Measurements from ENCODE around the gene ARCN1.
A peak's percentile ranks its signal among the peaks of the same experiment; 100 is the strongest.

The ARCN1 gene

DNA sequence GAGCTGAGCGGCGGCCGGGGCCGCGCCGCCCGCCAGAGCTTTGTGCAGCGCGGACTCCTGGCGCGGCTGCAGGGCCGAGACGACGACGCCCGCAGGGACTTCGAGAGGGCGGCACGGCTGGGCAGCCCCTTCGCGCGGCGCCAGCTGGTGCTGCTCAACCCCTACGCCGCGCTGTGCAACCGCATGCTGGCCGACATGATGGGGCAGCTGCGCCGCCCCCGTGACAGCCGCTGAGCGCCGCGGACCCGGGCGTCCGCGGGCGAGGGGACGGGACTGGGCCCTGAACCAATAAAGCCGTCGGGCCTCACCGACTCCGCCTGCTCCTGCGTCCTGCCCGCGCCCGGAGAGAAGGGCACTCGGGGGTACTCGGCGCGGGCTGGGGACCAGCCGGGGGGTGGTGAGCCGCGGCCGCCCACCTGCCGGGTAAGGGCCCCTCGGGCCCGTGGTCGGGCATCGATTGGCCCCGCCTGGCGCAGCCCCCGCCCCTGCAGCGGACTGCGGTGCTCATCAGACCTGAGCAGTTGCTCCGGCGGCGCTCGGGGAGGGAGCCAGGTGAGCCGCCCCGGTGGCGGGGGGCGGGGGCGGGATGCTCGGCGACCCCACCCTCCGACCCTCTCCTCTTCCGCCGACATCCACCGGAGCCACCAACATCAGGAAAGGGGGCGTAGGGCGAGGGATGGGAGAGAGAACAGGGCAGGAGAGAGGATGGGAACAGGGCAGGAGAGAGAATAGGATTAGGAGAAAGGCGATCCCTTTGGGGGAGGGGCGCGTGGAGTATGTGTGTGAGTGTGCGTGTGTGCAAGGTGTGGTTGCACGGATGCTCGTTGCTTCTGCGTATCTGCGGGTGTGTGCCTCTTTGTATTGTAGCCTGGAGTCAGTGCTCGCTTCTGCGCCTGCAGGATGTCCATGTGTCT is 41.3 kb upstream of the ARCN1 start, which contains the start of gene TMEM25:
Gene TMEM25, plus strand, starts transcription at position 510 of the 914 bp plus-strand sequence. CDS start 610 bp downstream, outside the sequence.
- H3K36me3 ChIP-seq (ENCODE audit: control insufficient read depth in 5 of 5, insufficient read depth in 5 of 5, low read length in 5 of 5), result no peaks in the 10 kb centered on the region

DNA sequence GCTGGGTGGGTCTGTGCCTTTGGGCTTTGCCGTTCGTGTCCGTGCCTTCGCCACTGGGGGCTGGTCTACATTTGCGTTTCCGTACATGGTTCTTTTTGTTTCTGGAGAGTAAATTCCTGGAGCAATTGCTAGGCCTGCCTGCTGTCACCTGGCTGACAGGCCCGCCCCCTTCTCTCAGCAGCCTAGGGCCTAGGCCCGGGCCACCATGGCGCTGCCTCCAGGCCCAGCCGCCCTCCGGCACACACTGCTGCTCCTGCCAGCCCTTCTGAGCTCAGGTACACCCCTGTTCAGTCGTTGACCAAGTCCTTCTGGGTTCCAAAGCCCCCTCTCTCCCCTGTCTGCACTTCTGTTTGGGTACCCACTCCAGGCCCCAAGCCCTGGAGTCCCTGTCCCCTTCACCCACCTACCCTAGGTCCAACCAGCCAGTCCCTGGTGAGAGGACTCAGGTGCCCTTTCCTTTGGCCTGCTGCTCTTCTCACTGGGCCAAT is 40.6 kb upstream of the ARCN1 start:
- H3K9me3 ChIP-seq (ENCODE audit: control insufficient read depth in 5 of 5, low read length in 5 of 5), result no peaks in the 10 kb centered on the region
- H3K4me3 ChIP-seq (ENCODE audit: low read depth in 1 of 5, low read length in 5 of 5), result peak overlapping the region; percentile 64 to 75 (median 72)
- peak overlapping the region in 2 of 5 donors; percentile 34 to 72 for H3K9ac ChIP-seq (ENCODE audit: low read length in 5 of 5)
- H3K36me3 ChIP-seq (ENCODE audit: control insufficient read depth in 5 of 5, insufficient read depth in 5 of 5, low read length in 5 of 5), result no peaks in the 10 kb centered on the region
- peaks cover 3 to 41% (median 29%) of the 10 kb centered on the region in 5 donors for H3K4me1 ChIP-seq (ENCODE audit: control insufficient read depth in 5 of 5, insufficient read depth in 5 of 5, low read length in 5 of 5)
- H3K27me3 ChIP-seq (ENCODE audit: control insufficient read depth in 5 of 5, insufficient read depth in 4 of 5, low read length in 5 of 5), result no peaks in the 10 kb centered on the region
- H3K27ac ChIP-seq (ENCODE audit: low read depth, low read length), result no peak overlapping the region

More for the DNA sequence above, 41.3 kb upstream of the ARCN1 start, which contains the start of gene TMEM25:
- Histone ChIP-seq H3K9me3 (ENCODE audit: control insufficient read depth in 5 of 5, low read length in 5 of 5) (no peaks in the 10 kb centered on the region), H3K4me1 (ENCODE audit: control insufficient read depth in 5 of 5, insufficient read depth in 5 of 5, low read length in 5 of 5) (peaks cover 3 to 47% (median 29%) of the 10 kb centered on the region in 5 donors), H3K27me3 (ENCODE audit: control insufficient read depth in 5 of 5, insufficient read depth in 4 of 5, low read length in 5 of 5) (no peaks in the 10 kb centered on the region), H3K9ac (ENCODE audit: low read length in 5 of 5) (peak within 1 kb of the TSS in 4 of 5 donors; percentile 13 to 83 (median 72)), H3K4me3 (ENCODE audit: low read depth in 1 of 5, low read length in 5 of 5) (peak within 1 kb of the TSS; percentile 64 to 81 (median 73)), H3K27ac (ENCODE audit: low read depth, low read length) (no peak within 1 kb of the TSS)

DNA sequence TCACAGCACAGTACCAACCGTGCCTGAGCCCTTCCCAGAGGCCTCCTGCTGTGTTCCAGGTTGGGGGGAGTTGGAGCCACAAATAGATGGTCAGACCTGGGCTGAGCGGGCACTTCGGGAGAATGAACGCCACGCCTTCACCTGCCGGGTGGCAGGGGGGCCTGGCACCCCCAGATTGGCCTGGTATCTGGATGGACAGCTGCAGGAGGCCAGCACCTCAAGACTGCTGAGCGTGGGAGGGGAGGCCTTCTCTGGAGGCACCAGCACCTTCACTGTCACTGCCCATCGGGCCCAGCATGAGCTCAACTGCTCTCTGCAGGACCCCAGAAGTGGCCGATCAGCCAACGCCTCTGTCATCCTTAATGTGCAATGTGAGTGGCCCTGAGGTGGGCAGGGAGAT is 40.1 kb upstream of the ARCN1 start:
- no peak overlapping the region for H3K9ac ChIP-seq (ENCODE audit: low read length in 5 of 5)
- no peak overlapping the region for H3K27ac ChIP-seq (ENCODE audit: low read depth, low read length)

DNA sequence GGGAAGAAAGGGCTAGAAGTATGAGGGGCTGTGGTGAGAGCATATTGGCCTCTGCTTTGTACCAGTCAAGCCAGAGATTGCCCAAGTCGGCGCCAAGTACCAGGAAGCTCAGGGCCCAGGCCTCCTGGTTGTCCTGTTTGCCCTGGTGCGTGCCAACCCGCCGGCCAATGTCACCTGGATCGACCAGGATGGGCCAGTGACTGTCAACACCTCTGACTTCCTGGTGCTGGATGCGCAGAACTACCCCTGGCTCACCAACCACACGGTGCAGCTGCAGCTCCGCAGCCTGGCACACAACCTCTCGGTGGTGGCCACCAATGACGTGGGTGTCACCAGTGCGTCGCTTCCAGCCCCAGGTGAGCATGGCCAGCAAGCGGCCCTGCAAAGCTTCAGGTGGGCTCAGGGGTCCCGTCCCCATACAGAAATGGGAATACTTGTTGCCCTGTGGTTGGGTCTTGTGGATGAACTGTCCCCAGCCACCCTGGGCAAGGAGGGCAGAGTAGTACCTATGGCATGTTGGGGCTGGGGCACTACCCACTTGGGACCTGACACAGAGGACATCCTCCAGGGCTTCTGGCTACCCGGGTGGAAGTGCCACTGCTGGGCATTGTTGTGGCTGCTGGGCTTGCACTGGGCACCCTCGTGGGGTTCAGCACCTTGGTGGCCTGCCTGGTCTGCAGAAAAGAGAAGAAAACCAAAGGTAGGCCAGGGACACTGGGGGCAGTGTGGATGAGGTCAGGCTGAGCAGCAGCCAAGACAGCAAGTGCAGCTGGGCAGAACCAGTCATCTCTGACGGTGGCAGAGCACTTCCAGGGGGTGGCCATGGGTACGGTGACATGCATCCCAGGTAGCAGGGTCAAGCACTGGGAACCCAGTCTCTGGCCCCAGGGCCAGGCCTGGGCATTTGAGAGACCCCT is 39.1 kb upstream of the ARCN1 start:
- Histone ChIP-seq H3K27ac (ENCODE audit: low read depth, low read length) (no peak overlapping the region), H3K36me3 (ENCODE audit: control insufficient read depth in 5 of 5, insufficient read depth in 5 of 5, low read length in 5 of 5) (no peaks in the 10 kb centered on the region)

More for the DNA sequence above, 40.1 kb upstream of the ARCN1 start:
- H3K9me3 ChIP-seq (ENCODE audit: control insufficient read depth in 5 of 5, low read length in 5 of 5), result no peaks in the 10 kb centered on the region
- H3K4me3 ChIP-seq (ENCODE audit: low read depth in 1 of 5, low read length in 5 of 5), result no peak overlapping the region
- no peaks in the 10 kb centered on the region for H3K27me3 ChIP-seq (ENCODE audit: control insufficient read depth in 5 of 5, insufficient read depth in 4 of 5, low read length in 5 of 5)
- H3K36me3 ChIP-seq (ENCODE audit: control insufficient read depth in 5 of 5, insufficient read depth in 5 of 5, low read length in 5 of 5), result no peaks in the 10 kb centered on the region
- H3K4me1 ChIP-seq (ENCODE audit: control insufficient read depth in 5 of 5, insufficient read depth in 5 of 5, low read length in 5 of 5), result peaks cover 3 to 36% (median 25%) of the 10 kb centered on the region in 5 donors

DNA sequence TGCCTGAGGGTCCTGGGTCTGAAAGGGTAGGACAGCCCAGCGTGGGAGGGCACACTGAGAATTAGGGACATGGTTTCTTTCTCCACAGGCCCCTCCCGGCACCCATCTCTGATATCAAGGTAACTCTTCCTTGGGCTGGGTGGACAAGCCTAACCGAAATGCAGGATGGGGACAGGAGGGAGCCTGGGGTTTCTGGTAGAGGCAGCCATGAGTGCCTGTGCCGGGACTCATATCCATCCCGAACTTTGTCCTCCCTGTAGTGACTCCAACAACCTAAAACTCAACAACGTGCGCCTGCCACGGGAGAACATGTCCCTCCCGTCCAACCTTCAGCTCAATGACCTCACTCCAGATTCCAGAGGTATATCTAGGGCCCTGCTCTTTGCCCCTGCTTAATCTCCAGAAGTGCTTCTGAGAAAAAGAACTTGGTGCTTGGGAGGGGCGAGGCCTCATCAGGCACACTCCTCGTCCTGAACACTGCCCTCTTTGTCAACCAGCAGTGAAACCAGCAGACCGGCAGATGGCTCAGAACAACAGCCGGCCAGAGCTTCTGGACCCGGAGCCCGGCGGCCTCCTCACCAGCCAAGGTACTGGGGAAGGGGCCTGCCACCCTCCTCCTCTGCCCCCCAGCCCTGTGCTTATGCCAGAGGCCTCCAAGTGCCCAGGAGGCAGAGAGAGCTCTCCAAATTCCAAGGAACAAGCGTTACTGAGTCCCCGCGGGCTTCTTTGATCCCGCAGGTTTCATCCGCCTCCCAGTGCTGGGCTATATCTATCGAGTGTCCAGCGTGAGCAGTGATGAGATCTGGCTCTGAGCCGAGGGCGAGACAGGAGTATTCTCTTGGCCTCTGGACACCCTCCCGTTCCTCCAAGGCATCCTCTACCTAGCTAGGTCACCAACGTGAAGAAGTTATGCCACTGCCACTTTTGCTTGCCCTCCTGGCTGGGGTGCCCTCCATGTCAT is 38.2 kb upstream of the ARCN1 start:
- Histone ChIP-seq H3K4me1 (ENCODE audit: control insufficient read depth in 5 of 5, insufficient read depth in 5 of 5, low read length in 5 of 5) (peaks cover 3 to 23% (median 21%) of the 10 kb centered on the region in 5 donors), H3K27me3 (ENCODE audit: control insufficient read depth in 5 of 5, insufficient read depth in 4 of 5, low read length in 5 of 5) (no peaks in the 10 kb centered on the region), H3K27ac (ENCODE audit: low read depth, low read length) (no peak overlapping the region), H3K36me3 (ENCODE audit: control insufficient read depth in 5 of 5, insufficient read depth in 5 of 5, low read length in 5 of 5) (no peaks in the 10 kb centered on the region), H3K4me3 (ENCODE audit: low read depth in 1 of 5, low read length in 5 of 5) (no peak overlapping the region), H3K9ac (ENCODE audit: low read length in 5 of 5) (no peak overlapping the region), H3K9me3 (ENCODE audit: control insufficient read depth in 5 of 5, low read length in 5 of 5) (no peaks in the 10 kb centered on the region)

More for the DNA sequence above, 39.1 kb upstream of the ARCN1 start:
- Histone ChIP-seq H3K4me3 (ENCODE audit: low read depth in 1 of 5, low read length in 5 of 5) (no peak overlapping the region), H3K27me3 (ENCODE audit: control insufficient read depth in 5 of 5, insufficient read depth in 4 of 5, low read length in 5 of 5) (no peaks in the 10 kb centered on the region), H3K9me3 (ENCODE audit: control insufficient read depth in 5 of 5, low read length in 5 of 5) (no peaks in the 10 kb centered on the region), H3K4me1 (ENCODE audit: control insufficient read depth in 5 of 5, insufficient read depth in 5 of 5, low read length in 5 of 5) (peaks cover 3 to 28% (median 21%) of the 10 kb centered on the region in 5 donors), H3K9ac (ENCODE audit: low read length in 5 of 5) (no peak overlapping the region)

DNA sequence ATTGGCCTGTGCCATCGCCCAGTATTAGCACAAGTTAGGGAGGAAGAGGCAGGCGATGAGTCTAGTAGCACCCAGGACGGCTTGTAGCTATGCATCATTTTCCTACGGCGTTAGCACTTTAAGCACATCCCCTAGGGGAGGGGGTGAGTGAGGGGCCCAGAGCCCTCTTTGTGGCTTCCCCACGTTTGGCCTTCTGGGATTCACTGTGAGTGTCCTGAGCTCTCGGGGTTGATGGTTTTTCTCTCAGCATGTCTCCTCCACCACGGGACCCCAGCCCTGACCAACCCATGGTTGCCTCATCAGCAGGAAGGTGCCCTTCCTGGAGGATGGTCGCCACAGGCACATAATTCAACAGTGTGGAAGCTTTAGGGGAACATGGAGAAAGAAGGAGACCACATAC is 36.9 kb upstream of the ARCN1 start:
- H3K27ac ChIP-seq (ENCODE audit: low read depth, low read length), result no peak overlapping the region
- no peak overlapping the region for H3K4me3 ChIP-seq (ENCODE audit: low read depth in 1 of 5, low read length in 5 of 5)
- H3K27me3 ChIP-seq (ENCODE audit: control insufficient read depth in 5 of 5, insufficient read depth in 4 of 5, low read length in 5 of 5), result no peaks in the 10 kb centered on the region
- H3K9me3 ChIP-seq (ENCODE audit: control insufficient read depth in 5 of 5, low read length in 5 of 5), result no peaks in the 10 kb centered on the region
- no peaks in the 10 kb centered on the region for H3K36me3 ChIP-seq (ENCODE audit: control insufficient read depth in 5 of 5, insufficient read depth in 5 of 5, low read length in 5 of 5)
- H3K4me1 ChIP-seq (ENCODE audit: control insufficient read depth in 5 of 5, insufficient read depth in 5 of 5, low read length in 5 of 5), result peaks cover under 1 to 16% (median 12%) of the 10 kb centered on the region in 5 donors
- no peak overlapping the region for H3K9ac ChIP-seq (ENCODE audit: low read length in 5 of 5)

DNA sequence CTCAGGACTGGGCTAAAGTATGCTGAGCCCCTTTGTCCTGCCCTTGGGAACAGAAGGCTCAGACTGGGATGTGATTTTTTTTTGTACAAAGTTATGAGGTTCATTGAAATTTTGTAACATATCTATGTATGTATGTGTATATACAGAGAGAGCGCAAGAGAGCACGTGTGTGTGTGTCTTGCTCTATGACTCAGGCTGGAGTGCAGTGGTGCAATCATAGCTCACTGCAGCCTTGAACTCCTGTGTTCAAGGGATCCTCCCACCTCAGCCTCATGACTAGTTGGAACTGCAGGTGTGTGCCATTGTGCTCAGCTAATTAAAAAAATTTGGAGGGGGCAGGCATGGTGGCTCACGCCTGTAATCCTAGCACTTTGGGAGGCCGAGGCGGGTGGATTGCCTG is 35.5 kb upstream of the ARCN1 start:
- H3K4me3 ChIP-seq (ENCODE audit: low read depth in 1 of 5, low read length in 5 of 5), result no peak overlapping the region
- no peak overlapping the region for H3K27ac ChIP-seq (ENCODE audit: low read depth, low read length)
- no peaks in the 10 kb centered on the region for H3K9me3 ChIP-seq (ENCODE audit: control insufficient read depth in 5 of 5, low read length in 5 of 5)
- H3K36me3 ChIP-seq (ENCODE audit: control insufficient read depth in 5 of 5, insufficient read depth in 5 of 5, low read length in 5 of 5), result peaks cover 0 to 2% (median 0%) of the 10 kb centered on the region in 5 donors
- no peaks in the 10 kb centered on the region for H3K27me3 ChIP-seq (ENCODE audit: control insufficient read depth in 5 of 5, insufficient read depth in 4 of 5, low read length in 5 of 5)
- H3K9ac ChIP-seq (ENCODE audit: low read length in 5 of 5), result no peak overlapping the region
- H3K4me1 ChIP-seq (ENCODE audit: control insufficient read depth in 5 of 5, insufficient read depth in 5 of 5, low read length in 5 of 5), result peaks cover 0 to 2% (median 2%) of the 10 kb centered on the region in 5 donors

DNA sequence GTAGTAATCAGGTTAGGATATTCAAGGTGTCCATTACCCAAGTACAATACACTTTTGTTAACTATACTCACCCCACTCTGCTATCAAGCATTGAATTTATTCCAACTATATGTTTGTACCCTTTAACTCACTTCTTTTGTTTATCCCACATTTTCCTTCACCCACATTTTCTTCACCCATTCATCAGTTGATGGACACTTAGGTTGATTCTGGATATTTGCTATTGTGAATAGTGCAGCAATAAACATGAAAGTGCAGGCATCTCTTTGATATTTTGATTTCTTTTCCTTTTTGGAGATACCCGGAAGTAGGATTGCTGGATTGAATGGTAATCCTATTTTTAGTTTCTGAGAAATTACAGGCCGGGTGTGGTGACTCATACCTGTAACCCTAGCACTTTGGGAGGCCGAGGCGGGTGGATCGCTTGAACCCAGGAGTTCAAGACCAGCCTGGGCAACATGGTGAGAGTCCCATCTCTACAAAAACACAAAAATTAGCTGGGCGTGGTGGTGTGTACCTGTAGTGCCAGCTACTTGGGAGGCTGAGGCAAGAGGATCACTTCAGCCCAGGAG is 34.7 kb upstream of the ARCN1 start:
- Histone ChIP-seq H3K4me3 (ENCODE audit: low read depth in 1 of 5, low read length in 5 of 5) (no peak overlapping the region), H3K4me1 (ENCODE audit: control insufficient read depth in 5 of 5, insufficient read depth in 5 of 5, low read length in 5 of 5) (no peaks in the 10 kb centered on the region)

More for the DNA sequence above, 34.7 kb upstream of the ARCN1 start:
- Histone ChIP-seq H3K36me3 (ENCODE audit: control insufficient read depth in 5 of 5, insufficient read depth in 5 of 5, low read length in 5 of 5) (peaks cover 0 to 3% (median 0%) of the 10 kb centered on the region in 5 donors), H3K9me3 (ENCODE audit: control insufficient read depth in 5 of 5, low read length in 5 of 5) (no peaks in the 10 kb centered on the region), H3K27me3 (ENCODE audit: control insufficient read depth in 5 of 5, insufficient read depth in 4 of 5, low read length in 5 of 5) (no peaks in the 10 kb centered on the region), H3K27ac (ENCODE audit: low read depth, low read length) (no peak overlapping the region), H3K9ac (ENCODE audit: low read length in 5 of 5) (no peak overlapping the region)

Measured in subcutaneous abdominal adipose tissue (tissue), 5 donors.